ENCODE results near the gene UBE2B. TPM values are rescaled to one million over a fixed set of nuclear protein-coding genes. Genes with fewer than 3 reads are reported as not detected.
"Not testable (repeated sequence)": the region's sequence is repeated elsewhere in the genome, so short reads cannot be mapped to it uniquely, and the experiment has no call there.

UBE2B gene
- total and polyA plus RNA-seq, 5 donors, result 153 to 260 (median 183) TPM

- ATAC-seq, result no peak
- DNase-seq, result no peak
- Histone ChIP-seq H3K9me3 (ENCODE audit: control insufficient read depth, low read length) (no peaks in the 10 kb centered on the region), H3K4me1 (ENCODE audit: control insufficient read depth, insufficient read depth, low read length) (no peaks in the 10 kb centered on the region), H3K4me3 (ENCODE audit: low read length) (no peak overlapping the region), H3K27ac (ENCODE audit: low read length) (no peak overlapping the region), H3K27me3 (ENCODE audit: control insufficient read depth, insufficient read depth) (no peaks in the 10 kb centered on the region)
- intact Hi-C loops (cut with DNase I), result no loop called here
- 88% methylated on average over 2 of the region's 2 CpGs for WGBS
Measured at GRCh38 chr5:134420343-134420742, 49.0 kb downstream of the UBE2B start.

GRCh38 chr5:134421038-134421437, 49.7 kb downstream of the UBE2B start:
- H3K4me3 ChIP-seq (ENCODE audit: low read length); ATAC-seq; intact Hi-C loops (cut with DNase I); H3K27ac ChIP-seq (ENCODE audit: low read length); H3K4me1 ChIP-seq (ENCODE audit: control insufficient read depth, insufficient read depth, low read length); H3K9me3 ChIP-seq (ENCODE audit: control insufficient read depth, low read length); H3K27me3 ChIP-seq (ENCODE audit: control insufficient read depth, insufficient read depth); DNase-seq: not testable (repeated sequence)
- 88% methylated on average over 4 of the region's 4 CpGs for WGBS

- ATAC-seq, result no peak
- Histone ChIP-seq H3K27ac (ENCODE audit: low read length) (no peak overlapping the region), H3K4me3 (ENCODE audit: low read length) (no peak overlapping the region), H3K27me3 (ENCODE audit: control insufficient read depth, insufficient read depth) (no peaks in the 10 kb centered on the region), H3K4me1 (ENCODE audit: control insufficient read depth, insufficient read depth, low read length) (no peaks in the 10 kb centered on the region), H3K9me3 (ENCODE audit: control insufficient read depth, low read length) (no peaks in the 10 kb centered on the region)
- WGBS, result 87% methylated on average over 7 of the region's 7 CpGs
- intact Hi-C loops (cut with DNase I), result no loop called here
- no peak for DNase-seq
Measured at GRCh38 chr5:134422791-134423365, 51.5 kb downstream of the UBE2B start.

GRCh38 chr5:134423376-134423775, 52.0 kb downstream of the UBE2B start:
- WGBS, result 77% methylated on average over 2 of the region's 2 CpGs
- H3K9me3 ChIP-seq (ENCODE audit: control insufficient read depth, low read length), result no peaks in the 10 kb centered on the region
- no peak for DNase-seq
- intact Hi-C loops (cut with DNase I), result no loop called here
- H3K4me3 ChIP-seq (ENCODE audit: low read length), result no peak overlapping the region
- H3K27me3 ChIP-seq (ENCODE audit: control insufficient read depth, insufficient read depth), result no peaks in the 10 kb centered on the region
- ATAC-seq, result no peak
- no peaks in the 10 kb centered on the region for H3K4me1 ChIP-seq (ENCODE audit: control insufficient read depth, insufficient read depth, low read length)
- H3K27ac ChIP-seq (ENCODE audit: low read length), result no peak overlapping the region

DNA sequence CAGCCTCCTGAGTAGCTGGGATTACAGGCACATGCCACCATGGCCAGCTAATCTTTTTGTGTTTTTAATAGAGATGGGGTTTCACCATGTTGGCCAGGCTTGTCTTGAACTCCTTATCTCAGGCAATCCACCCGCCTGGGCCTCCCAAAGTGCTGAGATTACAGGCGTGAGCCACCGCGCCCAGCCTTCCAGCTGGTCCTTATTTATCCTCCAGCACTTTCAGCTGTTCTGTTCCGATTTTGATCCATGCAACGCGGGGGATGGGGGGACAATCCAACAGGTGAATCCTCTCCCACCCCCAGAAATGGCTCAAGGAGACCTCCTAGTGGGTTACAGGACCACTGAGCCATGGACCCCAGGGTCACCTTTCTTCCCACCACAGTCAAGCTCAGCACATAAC, 55.0 kb downstream of the UBE2B start:
- intact Hi-C loops (cut with DNase I), result no loop called here
- 77% methylated on average over 7 of the region's 7 CpGs for WGBS
- ATAC-seq, result no peak
- H3K27me3 ChIP-seq (ENCODE audit: control insufficient read depth, insufficient read depth), result no peaks in the 10 kb centered on the region
- H3K4me1 ChIP-seq (ENCODE audit: control insufficient read depth, insufficient read depth, low read length), result no peaks in the 10 kb centered on the region
- no peak overlapping the region for H3K27ac ChIP-seq (ENCODE audit: low read length)
- no peak overlapping the region for H3K4me3 ChIP-seq (ENCODE audit: low read length)
- no peaks in the 10 kb centered on the region for H3K9me3 ChIP-seq (ENCODE audit: control insufficient read depth, low read length)
- DNase-seq, result no peak

DNA sequence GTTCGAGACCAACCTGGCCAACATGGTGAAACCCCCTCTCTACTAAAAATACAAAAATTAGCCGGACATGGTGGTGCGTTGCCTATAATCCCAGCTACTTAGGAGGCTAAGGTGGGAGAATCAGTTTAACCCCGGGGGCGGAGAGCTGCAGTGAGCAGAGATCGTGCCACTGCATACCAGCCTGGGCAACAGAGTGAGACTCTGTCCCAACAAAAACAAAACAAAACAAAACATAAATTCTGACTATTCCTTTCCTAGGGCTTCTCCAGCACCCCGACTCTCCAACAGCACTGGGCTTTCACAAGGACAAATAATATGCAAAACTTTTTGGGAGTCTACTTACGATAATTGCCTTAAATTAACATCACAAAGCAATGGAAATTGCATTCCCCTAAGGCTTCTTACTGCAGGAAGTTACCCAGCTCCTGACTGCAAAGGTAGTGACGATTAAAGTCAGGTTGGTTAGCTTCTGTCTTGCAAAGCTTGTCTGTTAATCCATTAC, 56.2 kb downstream of the UBE2B start:
- DNase-seq (no peak), ATAC-seq (no peak)
- H3K4me3 ChIP-seq (ENCODE audit: low read length), result no peak overlapping the region
- intact Hi-C loops (cut with DNase I), result no loop called here
- WGBS, result 59% methylated on average over 9 of the region's 9 CpGs
- no peaks in the 10 kb centered on the region for H3K4me1 ChIP-seq (ENCODE audit: control insufficient read depth, insufficient read depth, low read length)
- H3K27ac ChIP-seq (ENCODE audit: low read length), result no peak overlapping the region
- no peaks in the 10 kb centered on the region for H3K27me3 ChIP-seq (ENCODE audit: control insufficient read depth, insufficient read depth)
- H3K9me3 ChIP-seq (ENCODE audit: control insufficient read depth, low read length), result no peaks in the 10 kb centered on the region

GRCh38 chr5:134430001-134430569, 58.7 kb downstream of the UBE2B start:
- Histone ChIP-seq H3K27ac (ENCODE audit: low read length) (no peak overlapping the region), H3K27me3 (ENCODE audit: control insufficient read depth, insufficient read depth) (no peaks in the 10 kb centered on the region), H3K4me3 (ENCODE audit: low read length) (no peak overlapping the region), H3K4me1 (ENCODE audit: control insufficient read depth, insufficient read depth, low read length) (no peaks in the 10 kb centered on the region), H3K9me3 (ENCODE audit: control insufficient read depth, low read length) (no peaks in the 10 kb centered on the region)
- intact Hi-C loops (cut with DNase I), result no loop called here
- no peak for DNase-seq
- no peak for ATAC-seq
- 55% methylated on average over 5 of the region's 5 CpGs for WGBS

DNA sequence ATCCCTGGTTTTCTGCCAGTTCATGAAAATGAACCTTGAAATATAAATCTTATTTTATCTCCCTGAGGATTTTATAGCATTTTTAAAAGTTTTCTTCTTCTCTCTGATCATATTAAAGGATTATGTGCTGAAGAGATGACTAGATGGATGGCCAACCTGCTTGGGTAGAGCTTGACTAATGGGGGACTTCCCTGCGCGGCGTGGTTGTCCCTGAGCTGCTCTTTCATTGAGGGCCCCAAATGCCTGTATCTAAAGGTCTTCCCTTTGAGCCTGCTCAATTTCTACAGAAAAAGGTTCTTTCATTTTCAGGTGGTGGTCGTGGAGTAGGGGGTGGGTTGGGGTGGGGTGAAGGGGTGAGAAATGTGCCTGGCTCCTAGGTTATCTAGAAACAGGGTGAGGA, 60.8 kb downstream of the UBE2B start:
- H3K4me3 ChIP-seq (ENCODE audit: low read length), result no peak overlapping the region
- WGBS, result 87% methylated on average over 4 of the region's 4 CpGs
- H3K4me1 ChIP-seq (ENCODE audit: control insufficient read depth, insufficient read depth, low read length), result no peaks in the 10 kb centered on the region
- H3K27me3 ChIP-seq (ENCODE audit: control insufficient read depth, insufficient read depth), result no peaks in the 10 kb centered on the region
- no peak overlapping the region for H3K27ac ChIP-seq (ENCODE audit: low read length)
- H3K9me3 ChIP-seq (ENCODE audit: control insufficient read depth, low read length), result no peaks in the 10 kb centered on the region
- DNase-seq, result no peak
- ATAC-seq, result no peak
- intact Hi-C loops (cut with DNase I), result no loop called here

DNA sequence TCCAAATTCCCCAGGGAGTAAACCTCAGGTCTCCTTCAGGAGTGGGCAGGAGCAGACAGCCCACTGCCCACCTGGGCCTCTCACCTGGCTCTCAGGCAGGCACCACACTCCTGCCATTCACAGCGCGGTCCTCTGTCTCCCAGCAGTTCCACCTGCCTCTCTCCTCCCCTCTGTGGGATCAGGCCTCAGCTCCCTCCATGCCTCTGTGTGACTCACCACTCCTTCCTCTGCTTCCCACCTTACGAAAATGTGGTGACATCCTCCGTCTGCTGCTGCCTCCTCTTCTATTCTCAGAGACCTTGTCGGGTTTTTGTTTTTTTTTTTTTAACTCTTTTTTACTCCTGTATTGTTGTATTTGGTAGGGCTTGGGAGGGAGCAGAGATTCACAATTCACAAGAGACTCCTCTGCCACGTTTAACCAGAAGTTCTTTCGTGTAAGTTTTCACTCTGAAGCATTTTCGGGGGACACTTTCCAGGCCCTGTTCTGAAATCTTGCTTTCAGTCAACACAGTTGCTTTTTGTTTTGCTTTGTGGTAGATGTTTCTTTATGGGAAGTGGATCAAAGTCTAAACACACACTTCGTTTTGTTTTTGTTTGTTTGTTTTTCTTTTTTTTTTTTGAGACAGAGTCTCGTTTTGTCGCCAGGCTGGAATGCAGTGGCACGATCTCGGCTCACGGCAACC, 61.4 kb downstream of the UBE2B start:
- intact Hi-C loops (cut with DNase I), result no loop called here
- peaks cover 5% of the 10 kb centered on the region for H3K4me1 ChIP-seq (ENCODE audit: control insufficient read depth, insufficient read depth, low read length)
- no peak for DNase-seq
- H3K9me3 ChIP-seq (ENCODE audit: control insufficient read depth, low read length), result no peaks in the 10 kb centered on the region
- ATAC-seq, result no peak
- H3K27me3 ChIP-seq (ENCODE audit: control insufficient read depth, insufficient read depth), result no peaks in the 10 kb centered on the region
- H3K27ac ChIP-seq (ENCODE audit: low read length), result no peak overlapping the region
- H3K4me3 ChIP-seq (ENCODE audit: low read length), result no peak overlapping the region
- 77% methylated on average over 14 of the region's 14 CpGs for WGBS

DNA sequence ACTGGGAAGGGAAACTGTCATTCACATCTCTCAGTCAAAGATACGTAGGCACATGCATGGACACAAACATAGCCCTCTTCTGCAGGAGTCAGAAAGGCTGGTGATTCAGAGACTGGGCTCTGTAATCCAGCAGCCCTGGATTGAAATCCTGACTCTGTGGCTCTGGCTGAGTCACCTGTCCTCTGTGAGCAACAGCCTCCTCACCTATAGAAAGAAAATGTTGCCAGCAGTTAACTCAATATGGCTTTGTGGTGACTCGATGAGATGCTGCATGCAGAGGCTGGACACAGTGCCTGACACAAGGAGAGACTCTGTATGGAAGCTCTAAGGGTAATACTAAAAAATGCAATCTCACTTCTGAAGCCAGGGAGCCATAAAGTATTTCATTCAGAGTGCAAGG, 64.2 kb downstream of the UBE2B start:
- intact Hi-C loops (cut with DNase I), result no loop called here
- Histone ChIP-seq H3K4me1 (ENCODE audit: control insufficient read depth, insufficient read depth, low read length) (peaks cover 19% of the 10 kb centered on the region), H3K9me3 (ENCODE audit: control insufficient read depth, low read length) (no peaks in the 10 kb centered on the region), H3K27me3 (ENCODE audit: control insufficient read depth, insufficient read depth) (no peaks in the 10 kb centered on the region), H3K27ac (ENCODE audit: low read length) (no peak overlapping the region), H3K4me3 (ENCODE audit: low read length) (no peak overlapping the region)
- 77% methylated on average over 2 of the region's 2 CpGs for WGBS
- DNase-seq, result no peak
- ATAC-seq, result no peak

GRCh38 chr5:134436523-134437339, 65.4 kb downstream of the UBE2B start:
- H3K4me3 ChIP-seq (ENCODE audit: low read length), result no peak overlapping the region
- peaks cover 19% of the 10 kb centered on the region for H3K4me1 ChIP-seq (ENCODE audit: control insufficient read depth, insufficient read depth, low read length)
- H3K27me3 ChIP-seq (ENCODE audit: control insufficient read depth, insufficient read depth), result no peaks in the 10 kb centered on the region
- 19% methylated on average over 20 of the region's 20 CpGs for WGBS
- peak; percentile 80 to 81 for ATAC-seq
- no peaks in the 10 kb centered on the region for H3K9me3 ChIP-seq (ENCODE audit: control insufficient read depth, low read length)
- H3K27ac ChIP-seq (ENCODE audit: low read length), result peak overlapping the region; percentile 90
- intact Hi-C loops (cut with DNase I), result no loop called here
- DNase-seq, result peak; percentile 75 to 85 (median 85)

All from right cardiac atrium (tissue), 5 donors.